ENCODE measurements around the gene SNX9.

The SNX9 gene

GRCh38 chr6:157983406-157984119 lies 160.5 kb downstream of the SNX9 start:
- no peaks in the 10 kb centered on the region for H3K36me3 Mint-ChIP-seq (ENCODE audit: low read depth)
- H3K27ac Mint-ChIP-seq: no peak overlapping the region
- no peak for DNase-seq
- peak overlapping the region; percentile 81 for H3K4me3 Mint-ChIP-seq
- peaks cover 30% of the 10 kb centered on the region for H3K27me3 Mint-ChIP-seq (ENCODE audit: low read depth, poor library complexity)
- H3K9me3 Mint-ChIP-seq: no peaks in the 10 kb centered on the region
- no peak for TF ChIP-seq CTCF (IDR thresholded peaks at IDR 0.05)
- H3K4me1 Mint-ChIP-seq: peaks cover 18% of the 10 kb centered on the region

- DNase-seq: no peak
- no peak for TF ChIP-seq CTCF (IDR thresholded peaks at IDR 0.05)
- H3K9me3 Mint-ChIP-seq: no peaks in the 10 kb centered on the region
Observed at GRCh38 chr6:157984128-157984527, 161.1 kb downstream of the SNX9 start.

GRCh38 chr6:157984686-157985225 lies 161.7 kb downstream of the SNX9 start:
- peaks cover 23% of the 10 kb centered on the region for H3K4me1 Mint-ChIP-seq
- no peaks in the 10 kb centered on the region for H3K36me3 Mint-ChIP-seq (ENCODE audit: low read depth)
- no peaks in the 10 kb centered on the region for H3K9me3 Mint-ChIP-seq
- TF ChIP-seq CTCF (IDR thresholded peaks at IDR 0.05): no peak
- DNase-seq: no peak
- no peak overlapping the region for H3K27ac Mint-ChIP-seq
- H3K4me3 Mint-ChIP-seq: no peak overlapping the region
- H3K27me3 Mint-ChIP-seq (ENCODE audit: low read depth, poor library complexity): peaks cover 28% of the 10 kb centered on the region

More at GRCh38 chr6:157984128-157984527, 161.1 kb downstream of the SNX9 start:
- Mint-ChIP-seq H3K4me3 (no peak overlapping the region), H3K27me3 (ENCODE audit: low read depth, poor library complexity) (peaks cover 30% of the 10 kb centered on the region), H3K36me3 (ENCODE audit: low read depth) (no peaks in the 10 kb centered on the region), H3K27ac (no peak overlapping the region), H3K4me1 (peaks cover 18% of the 10 kb centered on the region)

- DNase-seq: no peak
- H3K36me3 Mint-ChIP-seq (ENCODE audit: low read depth): no peaks in the 10 kb centered on the region
- H3K4me3 Mint-ChIP-seq: no peak overlapping the region
- peaks cover 31% of the 10 kb centered on the region for H3K4me1 Mint-ChIP-seq
- peaks cover 20% of the 10 kb centered on the region for H3K27me3 Mint-ChIP-seq (ENCODE audit: low read depth, poor library complexity)
- no peaks in the 10 kb centered on the region for H3K9me3 Mint-ChIP-seq
- peak overlapping the region; percentile 36 for H3K27ac Mint-ChIP-seq
- TF ChIP-seq CTCF (IDR thresholded peaks at IDR 0.05): no peak
Observed at GRCh38 chr6:157985378-157986155, 162.5 kb downstream of the SNX9 start.

- Mint-ChIP-seq H3K4me3 (no peak overlapping the region), H3K27me3 (ENCODE audit: low read depth, poor library complexity) (peaks cover 2% of the 10 kb centered on the region), H3K36me3 (ENCODE audit: low read depth) (no peaks in the 10 kb centered on the region), H3K4me1 (peaks cover 32% of the 10 kb centered on the region), H3K9me3 (no peaks in the 10 kb centered on the region), H3K27ac (no peak overlapping the region)
- DNase-seq: no peak
- TF ChIP-seq CTCF (IDR thresholded peaks at IDR 0.05): no peak
Observed at GRCh38 chr6:157987788-157988699, 165.0 kb downstream of the SNX9 start.
